Right ventricle myocardium inferior (tissue), 1 donor: ENCODE results near the gene DCST1. TPM values are rescaled to one million over a fixed set of nuclear protein-coding genes. Genes with fewer than 3 reads are reported as not detected.

Experiments used
- ATAC-seq: fragments of 200-7000 bp; cut with Tn5 transposase; one replicate; pipeline ENCODE4 v1.9.1; 2020; ENCODE audit warnings: mild to moderate bottlenecking, moderate library complexity
- DNase-seq: peaks from one replicate; pipeline ENCODE4 v3.0.0; 2021; ENCODE audit errors: missing footprints
- intact Hi-C: fragments of 100-400 bp; cut with DNase I; formaldehyde crosslinking; loops from one replicate; pipeline ENCODE4 v1.11.0; 2022
- total RNA-seq: library from RNA; stranded (reverse); fragmentation: NEBNext Ultra II Directional; extraction: Animal tissue kit (Norgen Biotek cat#: 25700); gene quantifications from one replicate; pipeline ENCODE4 v1.2.1, GENCODE V29; 2021
- donor health status: DM: no; HTN: yes; CAD: no; lungs with severe emphysema.

DCST1 gene
- total RNA-seq, 1 donor from 2014 or later = not detected

- DNase-seq = no peak
- intact Hi-C loops = no loop called here
- no peak for ATAC-seq
Measured at GRCh38 chr1:155022136-155022926, 11.3 kb upstream of the DCST1 start.

- ATAC-seq = no peak
- DNase-seq = no peak
- intact Hi-C loops = no loop called here
Measured at GRCh38 chr1:155022927-155023236, 10.7 kb upstream of the DCST1 start.

GRCh38 chr1:155023627-155024026, 10.0 kb upstream of the DCST1 start:
- ATAC-seq = no peak
- intact Hi-C loops = no loop called here

GRCh38 chr1:155024315-155024714, 9.3 kb upstream of the DCST1 start:
- DNase-seq (no peak), ATAC-seq (no peak)
- intact Hi-C loops = no loop called here

More at GRCh38 chr1:155023627-155024026, 10.0 kb upstream of the DCST1 start:
- DNase-seq = no peak

- DNase-seq (no peak), ATAC-seq (no peak)
- intact Hi-C loops = no loop called here
Measured at GRCh38 chr1:155026154-155026553, 7.5 kb upstream of the DCST1 start.

GRCh38 chr1:155026588-155026987, 7.0 kb upstream of the DCST1 start:
- DNase-seq = no peak
- intact Hi-C loops = no loop called here
- ATAC-seq = no peak

- no peak for DNase-seq
- ATAC-seq = no peak
- intact Hi-C loops = no loop called here
Measured at GRCh38 chr1:155029513-155030242, 3.9 kb upstream of the DCST1 start.

GRCh38 chr1:155030243-155030795, 3.3 kb upstream of the DCST1 start:
- intact Hi-C loops = no loop called here
- no peak for DNase-seq
- no peak for ATAC-seq

- ATAC-seq (no peak), DNase-seq (no peak)
- intact Hi-C loops = no loop called here
Measured at GRCh38 chr1:155030899-155031298, 2.7 kb upstream of the DCST1 start.

- ATAC-seq (no peak), DNase-seq (no peak)
- intact Hi-C loops = no loop called here
Measured at GRCh38 chr1:155032886-155033285, 738 bp upstream of the DCST1 start.

- DNase-seq (no peak), ATAC-seq (no peak)
- intact Hi-C loops = no loop called here
Measured at GRCh38 chr1:155034318-155035208, 939 bp downstream of the DCST1 start.

- intact Hi-C loops = no loop called here
- no peak for ATAC-seq
- DNase-seq = no peak
Measured at GRCh38 chr1:155035936-155036335, 2.3 kb downstream of the DCST1 start.

- DNase-seq (no peak), ATAC-seq (no peak)
- intact Hi-C loops = no loop called here
Measured at GRCh38 chr1:155037043-155037442, 3.4 kb downstream of the DCST1 start.

- DNase-seq (no peak), ATAC-seq (no peak)
- intact Hi-C loops = no loop called here
Measured at GRCh38 chr1:155037851-155038441, 4.3 kb downstream of the DCST1 start.

GRCh38 chr1:155038602-155039307, 5.1 kb downstream of the DCST1 start:
- ATAC-seq (no peak), DNase-seq (no peak)
- intact Hi-C loops = no loop called here

- intact Hi-C loops = no loop called here
- ATAC-seq (peak; percentile 11), DNase-seq (no peak)
Measured at GRCh38 chr1:155039308-155039669, 5.7 kb downstream of the DCST1 start.

- intact Hi-C loops = no loop called here
- ATAC-seq = no peak
- peak; percentile 67 for DNase-seq
Measured at GRCh38 chr1:155040358-155041093, 6.9 kb downstream of the DCST1 start.

GRCh38 chr1:155042789-155043188, 9.2 kb downstream of the DCST1 start:
- no peak for ATAC-seq
- intact Hi-C loops = no loop called here

More at GRCh38 chr1:155042789-155043188, 9.2 kb downstream of the DCST1 start:
- no peak for DNase-seq
